Testis (tissue), 2 donors: ENCODE results near the gene PPP1R14C.

Experiments
- CTCF ChIP-seq, 3 experiments: fragments of 450-650 bp in 2 of 3; fragments of 200-600 bp in 1 of 3; sonication (generic) in 1 of 3; IDR thresholded peaks; one replicate each; pipeline ENCODE4 v1.5.1; 2016 to 2019; ENCODE audit warnings: antibody characterized with exemption in 3 of 3, mild to moderate bottlenecking in 2 of 3, moderate library complexity in 1 of 3
- POLR2A ChIP-seq: fragments of 450-650 bp; IDR thresholded peaks from one replicate; pipeline ENCODE4 v1.6.1; 2017; ENCODE audit warnings: antibody characterized with exemption, mild to moderate bottlenecking, moderate library complexity

- no peak for TF ChIP-seq POLR2A
- TF ChIP-seq CTCF (IDR thresholded peaks at IDR 0.05): no peak
These were observed 137.9 kb downstream of the PPP1R14C start for GRCh38 chr6:150280703-150281102.
